Gastroesophageal sphincter (tissue), 3 donors: ENCODE results near the gene PAM.

Experiments
- CTCF ChIP-seq, 4 experiments: fragments of 200-600 bp in 2 of 4; fragments of 450-650 bp in 2 of 4; sonication (generic) in 1 of 4; IDR thresholded peaks; one replicate each; pipeline ENCODE4 v1.5.1; 2017 to 2019; ENCODE audit warnings: antibody characterized with exemption in 4 of 4, mild to moderate bottlenecking in 2 of 4, moderate library complexity in 2 of 4
- POLR2A ChIP-seq, 2 donors: fragments of 450-650 bp; IDR thresholded peaks; one replicate each; pipeline ENCODE4 v1.6.1; 2017; ENCODE audit warnings: antibody characterized with exemption in 2 of 2, mild to moderate bottlenecking in 2 of 2, moderate library complexity in 1 of 2

- TF ChIP-seq POLR2A (IDR thresholded peaks at IDR 0.05) = no peak
- no peak for TF ChIP-seq CTCF (IDR thresholded peaks at IDR 0.05)
Measured at GRCh38 chr5:103057208-103058130, 302.4 kb downstream of the PAM start.
